Embryonic facial prominence (tissue), 1 donor: ENCODE measurements around the gene HSF5.
"Not testable (repeated sequence)": the region's sequence is repeated elsewhere in the genome, so short reads cannot be mapped to it uniquely, and the experiment has no call there.

Experiments used
- DNase-seq: peaks from one replicate; pipeline ENCODE4 v3.0.0-alpha.2; 2016; ENCODE audit errors: extremely low spot score

Gene HSF5

DNA sequence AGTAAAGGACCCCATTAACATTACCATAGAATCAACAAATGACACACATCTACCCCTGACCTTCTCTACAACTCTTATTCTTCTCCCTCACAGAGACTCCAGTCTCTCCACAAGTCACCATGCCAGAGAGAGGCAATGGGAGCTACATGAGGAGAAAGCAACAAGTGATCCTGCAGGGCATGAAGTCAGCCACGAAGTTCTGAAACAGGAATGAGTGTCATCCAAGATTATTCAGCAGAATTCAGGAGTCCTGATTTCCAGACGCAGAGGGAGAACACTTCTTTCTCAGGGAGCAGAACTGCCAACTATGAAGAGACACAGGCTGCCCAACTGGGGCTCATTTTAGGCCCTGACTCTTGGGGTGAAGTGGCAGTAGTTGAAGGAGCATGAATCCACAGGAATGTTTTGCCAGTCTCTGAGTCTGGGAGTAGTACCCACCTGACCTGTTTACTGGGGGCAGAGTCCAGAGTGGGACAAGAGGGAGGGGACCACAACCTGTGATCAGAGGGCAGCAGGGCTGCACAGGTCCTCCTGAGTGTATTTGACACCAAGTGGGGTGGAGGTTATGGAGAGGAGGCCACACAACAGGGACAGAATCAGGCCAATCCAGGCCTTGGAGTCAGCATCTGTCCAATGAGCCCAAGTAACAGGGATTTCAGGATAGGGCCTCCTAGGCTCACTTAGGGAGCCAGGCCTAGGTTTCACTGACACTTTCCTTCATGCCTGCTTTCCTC is 28.6 kb upstream of the HSF5 start:
- no peak for DNase-seq

DNA sequence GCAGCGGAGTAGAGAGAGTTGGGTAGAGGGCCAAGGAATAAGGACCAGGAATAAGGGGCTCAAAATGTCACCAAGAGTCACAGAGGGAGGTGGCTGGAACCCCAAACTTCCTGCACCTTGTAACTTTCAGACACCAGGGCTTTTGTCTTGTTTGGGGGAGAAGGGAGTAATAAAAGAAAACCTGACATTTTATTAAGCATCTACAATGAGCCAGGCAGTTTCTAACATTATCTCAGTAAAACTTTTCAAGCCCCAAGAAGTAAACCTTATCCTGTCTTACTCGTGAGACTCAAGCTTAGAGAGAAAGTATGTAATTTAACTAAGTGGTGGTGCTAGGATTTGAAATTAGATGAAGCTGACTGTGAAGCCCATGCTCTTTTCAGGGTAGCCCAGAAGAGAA is 27.1 kb upstream of the HSF5 start:
- DNase-seq: no peak

DNA sequence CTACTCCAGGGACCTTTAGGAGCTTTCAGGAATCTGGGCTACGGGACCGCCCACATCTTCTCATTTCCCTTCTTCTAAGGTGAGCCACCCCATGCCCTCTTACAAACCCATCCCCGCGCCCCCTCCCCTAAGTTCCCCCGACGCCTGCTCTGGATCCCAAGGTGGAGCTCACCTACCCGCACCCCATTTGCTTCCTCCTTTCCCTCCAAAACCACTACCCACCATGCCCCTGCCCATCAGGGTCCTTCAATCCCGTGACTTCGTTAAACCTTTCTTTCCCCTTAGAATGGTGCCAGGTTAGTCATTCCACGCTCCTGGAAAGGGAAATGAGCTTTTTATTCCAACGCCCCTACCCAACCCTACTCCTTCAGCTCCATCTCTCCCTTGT is 26.6 kb upstream of the HSF5 start:
- no peak for DNase-seq

DNA sequence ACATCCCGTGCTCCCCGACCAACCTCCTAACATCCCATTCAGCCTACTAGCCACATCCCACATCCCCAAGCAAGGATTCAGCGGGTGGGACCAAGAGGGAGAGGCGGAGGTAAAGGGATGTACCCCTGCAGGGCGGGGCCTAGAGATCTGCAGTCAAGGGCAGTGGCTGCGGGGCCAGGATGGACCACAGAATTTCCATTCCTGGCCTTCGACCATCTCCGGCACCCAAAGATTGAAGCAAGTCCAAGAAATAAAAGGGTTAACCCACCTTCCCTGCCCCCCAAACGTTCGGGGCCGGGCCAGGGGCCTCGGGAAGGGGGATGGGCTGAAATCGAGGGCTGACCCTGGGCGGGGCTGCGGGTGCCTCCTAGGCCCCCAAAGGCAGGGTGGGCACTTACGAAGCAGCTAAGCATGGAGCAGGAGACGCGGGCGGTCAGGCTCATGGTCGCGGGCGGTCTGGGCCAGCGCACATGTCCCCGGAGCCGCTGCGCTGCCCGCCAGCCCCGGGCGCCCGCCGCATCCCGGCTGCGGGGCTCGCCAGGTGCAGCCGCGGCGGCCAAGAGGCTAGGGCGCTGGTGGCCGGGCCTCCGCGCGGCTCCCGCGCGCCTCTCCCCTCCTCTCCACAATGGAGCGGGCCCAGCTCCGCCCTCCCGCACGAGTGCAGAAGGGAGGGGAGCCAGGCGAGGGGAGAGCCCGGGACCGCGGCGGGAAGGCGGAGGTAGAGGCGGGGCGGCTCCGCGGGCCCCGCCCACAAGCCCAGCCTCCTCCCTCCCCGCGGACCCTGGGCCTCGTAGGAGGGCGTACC is 26.0 kb upstream of the HSF5 start, which contains the start of gene MTMR4:
Gene MTMR4 (minus strand): TSS at position 674 of the 805 bp plus-strand sequence. CDS start 231 bp downstream, at position 443.
- DNase-seq: peak; percentile 73

DNA sequence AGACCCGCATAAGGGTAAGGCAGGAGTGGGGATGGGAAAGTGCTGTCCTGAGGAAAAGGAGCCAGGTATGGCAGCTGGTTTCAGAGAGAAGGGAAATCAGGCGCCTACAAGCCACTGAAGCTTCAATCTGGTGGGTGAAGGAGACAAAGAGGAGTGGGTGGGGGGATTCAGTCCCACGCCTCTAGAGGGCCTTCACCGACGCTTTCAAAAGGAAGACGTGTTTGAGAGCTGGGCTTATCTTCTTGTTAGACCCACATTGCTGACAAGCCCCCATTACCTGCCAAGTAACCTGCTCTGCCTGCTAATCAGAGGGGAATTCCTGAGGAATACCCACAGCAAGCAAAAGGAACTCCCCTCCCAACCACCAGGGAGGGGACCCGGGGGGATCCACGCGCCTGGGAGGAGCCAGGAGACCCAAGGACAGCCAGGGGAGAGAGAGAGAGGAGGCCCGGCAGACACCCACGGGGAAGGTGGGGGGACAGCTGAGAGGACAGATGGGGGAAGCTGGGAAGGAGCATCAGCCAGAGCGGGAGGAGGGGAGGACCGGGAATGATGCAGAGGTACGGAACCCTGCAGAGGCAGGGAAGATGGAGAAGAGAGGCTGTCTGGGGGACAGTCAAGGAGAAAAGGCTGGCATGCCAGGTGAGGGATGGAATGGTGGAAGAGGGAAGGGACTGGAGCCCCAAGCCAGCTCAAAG is 25.2 kb upstream of the HSF5 start:
- no peak for DNase-seq

DNA sequence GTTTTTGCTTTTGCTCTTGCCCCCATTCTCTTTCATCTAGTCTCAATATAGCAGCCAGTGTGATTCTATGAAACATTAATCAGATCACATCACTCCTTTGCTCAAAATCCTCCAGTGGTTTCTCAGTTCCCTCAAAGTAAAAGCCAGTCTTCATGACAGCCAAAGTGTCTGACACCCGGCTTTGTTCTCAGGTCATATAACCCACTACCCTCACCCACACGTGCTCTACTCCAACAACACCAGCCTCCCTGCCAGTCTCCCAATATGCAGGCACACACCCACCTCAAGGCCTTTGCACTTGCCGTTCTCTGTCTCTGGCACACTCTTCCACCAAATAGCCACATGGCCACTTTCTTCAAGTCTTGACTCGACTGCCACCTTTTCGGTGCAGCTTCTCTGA is 21.9 kb upstream of the HSF5 start:
- DNase-seq: no peak

DNA sequence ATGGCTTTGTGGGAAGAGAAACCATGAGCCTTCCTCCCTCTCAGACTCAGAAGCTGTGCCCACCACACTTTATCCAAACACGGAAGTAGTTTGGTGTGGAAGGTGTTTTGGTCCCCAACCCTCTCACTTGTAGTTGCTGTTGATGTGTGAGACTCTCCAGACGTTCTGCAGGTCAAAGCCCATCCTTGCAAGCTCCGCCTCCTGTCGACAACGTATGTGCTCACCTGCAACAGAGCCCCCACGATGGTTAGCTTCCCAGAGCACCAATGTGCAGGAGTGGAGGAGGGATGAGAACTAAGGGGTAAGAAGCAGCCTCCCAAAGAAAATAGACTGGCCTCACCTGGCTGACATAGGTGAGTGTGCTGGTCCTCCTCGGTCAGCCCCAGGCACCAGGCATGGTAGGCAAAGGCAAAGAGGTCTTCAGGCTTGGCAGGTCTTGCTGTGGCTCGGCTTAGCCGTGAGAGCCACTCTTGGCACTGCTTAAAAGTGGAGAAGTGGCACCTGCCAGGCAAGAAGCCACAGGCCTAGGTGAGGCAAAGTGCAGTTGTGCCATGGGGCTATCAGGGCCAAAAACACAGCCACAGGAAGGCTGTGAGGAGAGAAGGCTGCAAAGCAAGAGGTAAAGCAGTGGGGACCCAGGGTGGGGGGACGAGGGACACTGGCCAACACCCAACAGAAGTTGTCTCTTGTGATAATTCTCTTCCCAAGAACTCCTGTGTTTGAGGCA is 20.3 kb upstream of the HSF5 start:
- no peak for DNase-seq

DNA sequence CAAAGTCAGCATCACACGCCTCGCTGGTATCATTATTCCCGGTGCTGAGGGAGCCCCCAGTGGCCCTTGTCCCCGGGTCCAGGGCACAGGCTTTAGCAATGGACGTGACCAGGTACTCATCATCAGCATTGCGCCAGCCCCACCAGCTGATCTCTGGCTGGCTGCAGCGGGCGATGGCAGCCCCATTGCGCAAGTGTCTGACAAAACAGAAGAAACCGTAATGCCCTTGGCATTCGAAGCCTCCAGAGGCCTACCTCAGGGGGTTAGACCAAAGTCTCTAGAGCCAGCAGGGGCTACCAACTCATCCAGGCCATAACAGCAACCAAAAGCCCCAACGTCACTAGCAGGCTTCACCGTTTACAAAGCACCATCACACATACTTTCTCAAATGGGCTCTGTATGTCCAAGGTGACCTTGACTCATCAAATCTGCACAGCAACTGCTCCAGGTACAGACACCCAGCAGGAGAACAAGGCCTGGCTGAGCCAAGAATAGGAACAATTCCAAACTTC is 19.0 kb upstream of the HSF5 start:
- DNase-seq: no peak

DNA sequence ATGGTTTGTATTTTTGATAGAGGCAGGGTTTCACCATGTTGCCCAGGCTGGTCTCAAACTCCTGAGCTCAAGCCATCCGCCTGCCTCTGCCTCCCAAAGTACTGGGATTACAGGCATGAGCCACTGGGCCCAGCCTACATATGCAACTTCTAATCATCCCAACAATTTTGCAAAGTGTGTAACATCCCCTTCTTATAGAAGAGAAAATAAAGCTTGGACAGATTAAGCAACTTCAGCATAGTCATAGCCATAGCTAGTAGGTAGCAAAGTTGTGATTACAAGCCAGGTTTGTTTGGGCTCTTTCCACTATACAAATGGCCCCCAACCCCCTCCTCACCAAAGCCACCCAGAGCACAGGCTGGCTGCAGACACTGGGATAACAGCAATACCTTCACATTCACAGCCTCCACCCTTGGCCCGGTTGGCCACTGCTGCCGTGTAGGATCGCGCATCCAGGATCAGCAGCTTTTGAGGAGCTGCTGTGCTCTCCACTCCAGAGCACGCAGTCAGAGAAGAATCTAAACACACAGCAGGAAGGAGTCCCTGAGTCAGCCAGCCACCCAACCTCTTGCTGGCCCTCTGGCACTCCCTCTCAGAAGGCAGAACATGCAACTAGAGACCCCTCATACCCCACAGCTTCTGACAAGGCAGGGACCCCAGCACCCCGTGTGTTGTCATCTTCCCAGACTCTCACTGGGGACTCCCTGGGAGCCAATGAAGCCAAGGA is 18.3 kb upstream of the HSF5 start:
- DNase-seq: no peak

DNA sequence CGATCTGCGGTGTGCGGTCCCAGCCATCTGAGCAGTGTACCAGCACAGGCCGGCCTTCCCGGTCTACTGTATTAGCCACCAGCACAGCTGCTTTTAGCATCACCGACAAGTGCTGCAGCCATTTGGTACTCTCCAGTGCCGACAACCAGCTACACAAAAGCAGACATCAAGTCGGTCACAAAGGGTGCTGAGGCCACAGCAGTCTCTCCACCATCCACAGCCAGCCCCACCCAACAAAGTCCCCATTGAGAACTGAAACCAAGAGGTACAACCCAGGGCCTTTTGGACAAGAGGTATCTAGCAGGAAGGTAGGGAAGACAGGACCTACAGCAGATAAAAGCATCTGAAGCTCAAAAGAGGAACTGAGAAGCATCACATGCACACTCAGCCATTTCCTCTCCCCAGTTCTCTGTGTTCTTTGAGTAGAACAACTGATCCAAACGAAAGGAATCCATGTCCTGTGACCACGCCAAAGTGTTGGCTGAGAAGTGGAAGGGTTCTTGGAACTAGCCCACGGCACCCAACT is 16.7 kb upstream of the HSF5 start:
- no peak for DNase-seq

DNA sequence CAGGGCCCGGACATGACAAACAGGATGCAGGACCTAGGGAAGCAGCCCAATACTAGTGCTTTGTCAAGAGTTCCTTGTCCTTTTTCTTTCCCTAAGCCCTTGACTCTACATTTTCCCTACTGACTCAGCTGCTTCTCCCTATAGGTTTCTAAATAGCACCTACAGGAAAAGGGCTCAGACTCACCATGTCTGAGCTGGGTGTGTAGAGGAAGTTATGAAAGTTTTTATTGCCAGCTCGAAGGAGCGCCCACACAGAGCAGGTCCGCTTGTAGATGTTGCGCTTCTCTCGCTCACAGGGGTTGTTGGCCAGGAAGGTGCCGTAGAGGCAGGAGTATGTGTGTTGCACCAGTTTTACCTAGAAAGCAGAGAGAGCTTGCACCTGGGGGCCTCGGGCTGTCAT is 15.7 kb upstream of the HSF5 start:
- DNase-seq: no peak

DNA sequence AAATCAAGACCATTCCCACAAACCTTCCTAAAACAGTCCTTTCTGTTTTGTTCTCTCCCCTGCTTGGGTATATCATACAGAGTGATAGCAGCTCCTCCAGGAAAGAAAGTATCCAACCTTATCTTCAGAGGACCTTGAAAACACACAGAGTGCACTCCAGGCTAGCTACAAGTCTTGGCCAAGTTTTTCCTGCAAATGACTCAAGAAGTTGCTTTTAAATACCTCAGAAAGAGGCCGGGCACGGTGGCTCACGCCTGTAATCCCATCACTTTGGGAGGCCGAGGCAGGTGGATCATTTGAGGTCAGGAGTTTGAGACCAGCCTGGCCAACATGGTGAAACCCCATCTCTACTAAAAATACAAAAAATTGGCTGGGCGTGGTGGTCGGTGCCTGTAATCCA is 14.9 kb upstream of the HSF5 start:
- DNase-seq: not testable (repeated sequence)

DNA sequence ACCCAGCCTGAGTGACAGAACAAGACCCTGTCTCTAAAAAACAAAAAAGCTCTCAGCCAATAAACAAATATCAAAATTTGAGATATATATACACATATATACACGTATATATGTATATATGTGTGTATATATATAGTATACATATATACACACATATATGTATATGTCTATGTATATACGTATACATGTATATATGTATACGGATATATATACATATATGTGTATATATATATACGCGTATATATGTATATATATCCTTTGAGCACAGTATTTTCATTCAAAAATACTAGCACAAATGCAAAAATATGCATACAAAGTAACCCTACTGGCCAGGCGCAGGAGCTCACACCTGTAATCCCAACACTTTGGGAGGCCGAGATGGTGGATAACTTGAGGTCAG is 13.2 kb upstream of the HSF5 start:
- no peak for DNase-seq

DNA sequence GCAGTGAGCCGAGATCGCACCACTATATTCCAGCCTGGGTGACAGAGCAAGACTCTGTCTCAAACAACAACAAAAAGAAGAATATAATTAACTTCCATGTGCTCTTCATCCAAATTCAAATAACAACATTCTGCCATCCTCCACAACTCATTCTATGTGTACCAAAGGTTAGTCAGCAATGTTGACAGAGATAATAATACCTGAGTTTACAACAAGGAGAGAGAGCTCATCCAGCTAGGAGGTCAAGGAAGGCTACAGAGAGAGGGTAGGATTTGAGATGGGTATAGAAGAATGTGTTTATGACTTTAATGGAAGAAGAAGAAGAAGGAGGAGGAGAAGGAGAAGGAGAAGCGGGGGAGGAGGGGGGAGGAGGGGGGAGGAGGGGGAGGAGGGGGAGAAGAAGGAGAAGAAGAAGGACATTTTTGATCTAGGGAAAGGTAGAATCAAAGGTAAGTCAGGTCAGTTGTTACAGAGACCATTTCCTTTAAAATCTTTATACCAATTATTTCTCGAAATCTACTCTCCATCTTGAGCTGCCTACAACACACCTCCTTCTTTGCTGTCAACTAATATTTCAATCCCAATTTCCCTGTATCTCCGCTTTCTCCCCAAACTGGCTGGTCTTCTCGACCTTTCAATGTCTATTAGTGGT is 10.1 kb upstream of the HSF5 start:
- no peak for DNase-seq

DNA sequence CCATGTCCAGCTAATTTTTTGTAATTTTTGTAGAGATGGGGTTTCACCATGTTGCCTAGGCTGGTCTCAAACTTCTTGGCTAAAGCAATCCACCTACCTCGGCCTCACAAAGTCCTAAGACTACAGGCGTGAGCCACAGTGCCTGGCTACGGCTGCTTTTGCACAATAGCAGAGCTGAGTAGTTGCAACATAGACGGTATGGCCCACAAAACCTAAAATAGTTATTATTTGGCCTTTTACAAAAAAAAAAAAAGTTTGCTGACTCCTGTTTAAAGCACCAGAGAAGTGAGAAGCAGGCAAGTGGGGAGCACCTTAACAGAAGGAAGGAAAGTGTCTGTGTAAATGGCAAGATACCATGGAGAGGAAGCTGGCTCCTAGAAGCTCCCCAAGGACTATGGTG is 5.3 kb upstream of the HSF5 start:
- DNase-seq: no peak

DNA sequence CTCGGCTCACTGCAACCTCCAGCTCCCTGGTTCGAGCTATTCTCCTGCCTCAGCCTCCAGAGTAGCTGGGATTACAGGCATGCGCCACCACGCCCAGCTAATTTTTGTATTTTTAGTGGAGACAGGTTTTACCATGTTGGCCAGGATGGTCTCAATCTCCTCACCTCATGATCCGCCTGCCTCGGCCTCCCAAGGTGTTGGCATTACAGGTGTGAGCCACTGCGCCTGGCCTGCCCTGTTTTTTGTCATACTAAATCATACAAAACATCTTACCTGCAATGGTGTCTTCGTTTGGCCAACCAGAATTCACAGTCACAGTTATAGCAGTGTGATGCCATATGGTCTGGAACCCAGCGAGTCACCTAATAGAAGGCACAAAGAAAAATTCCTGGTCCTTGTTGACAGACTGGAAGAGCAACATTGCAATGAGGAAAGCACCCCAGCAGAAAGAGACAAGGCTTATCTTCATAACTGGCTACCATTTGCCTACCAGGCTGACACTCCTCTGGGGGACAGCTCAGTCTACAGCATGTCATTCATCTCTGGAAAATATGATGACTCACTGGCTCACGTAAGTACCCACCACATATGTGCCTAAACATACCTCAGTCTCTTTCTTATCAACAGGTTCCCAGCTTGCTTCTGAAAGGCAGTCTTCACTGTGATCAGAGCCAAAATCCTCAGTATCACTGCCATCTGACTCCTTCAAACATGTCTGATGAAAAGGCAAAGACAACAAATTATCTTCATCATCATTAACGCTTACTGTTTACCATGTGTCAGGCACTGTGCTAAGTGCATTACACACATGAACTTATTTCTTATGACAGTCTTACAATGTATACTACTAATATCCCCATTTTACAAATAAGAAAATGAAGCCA is 4.3 kb upstream of the HSF5 start:
- DNase-seq: no peak

DNA sequence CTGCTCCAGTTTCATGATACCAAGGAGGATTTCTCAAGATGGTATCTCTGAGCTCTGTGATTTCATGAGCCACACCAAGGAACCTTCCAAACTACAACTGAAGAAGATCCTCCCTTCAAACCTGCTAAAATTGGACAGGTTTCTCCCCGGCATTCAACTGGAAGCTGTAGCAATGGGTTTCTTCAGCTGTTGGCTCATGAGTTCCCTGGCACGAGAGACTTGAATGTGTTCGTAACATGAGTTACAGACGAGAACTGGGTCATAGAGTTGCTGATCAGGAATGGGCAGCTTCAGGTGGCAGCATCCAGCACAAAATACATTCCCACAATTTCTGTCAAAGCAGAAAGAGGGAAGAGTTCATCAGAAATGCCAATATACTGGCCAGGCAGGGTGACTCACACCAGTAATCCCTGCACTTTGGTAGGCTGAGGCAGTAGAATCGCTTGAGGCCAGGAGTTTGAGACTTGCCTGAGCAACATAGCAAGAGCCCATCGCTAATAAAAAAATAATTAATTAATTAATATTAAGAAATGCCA is 3.4 kb upstream of the HSF5 start:
- no peak for DNase-seq

DNA sequence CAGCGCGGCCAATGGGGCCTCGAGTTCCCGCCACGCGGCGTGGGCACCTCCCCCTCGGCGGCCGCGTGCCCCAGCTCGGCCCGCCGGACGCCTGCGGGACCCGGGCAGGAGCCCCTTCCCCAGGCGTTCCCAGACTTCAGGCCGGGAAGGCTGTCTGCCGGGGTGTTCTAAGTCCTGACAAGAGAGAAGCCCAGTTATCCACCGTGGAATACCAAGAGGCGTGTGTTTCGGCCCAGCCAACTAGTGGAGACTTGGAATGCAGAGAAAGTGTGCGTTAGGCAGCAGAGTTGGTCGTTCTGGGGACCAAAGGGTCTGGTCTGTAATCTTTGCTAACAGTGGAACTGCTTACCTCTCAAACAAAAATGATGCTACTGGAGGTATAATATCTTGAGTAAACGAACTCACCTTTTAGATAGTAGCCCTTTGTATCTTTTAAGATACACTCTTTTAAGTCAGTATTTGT is 251 bp upstream of the HSF5 start:
- DNase-seq: no peak

DNA sequence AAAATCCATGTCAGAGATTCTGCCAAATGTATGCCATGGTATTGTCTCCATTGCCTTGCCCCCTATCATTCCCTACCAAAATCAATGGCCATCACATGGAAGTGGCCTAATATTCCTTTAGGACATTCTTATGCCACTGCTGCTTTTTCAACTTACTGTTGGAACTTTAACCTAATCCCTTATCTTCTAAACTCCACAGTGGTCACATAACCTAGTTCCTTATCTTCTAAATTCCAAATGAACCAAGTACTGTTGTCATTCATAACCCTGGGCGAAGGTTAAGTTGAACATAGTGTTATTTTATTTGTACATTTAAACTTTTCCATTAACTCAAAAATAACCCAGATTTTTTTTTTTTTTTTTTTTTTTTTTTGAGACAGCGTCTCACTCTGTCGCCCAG is 3.6 kb downstream of the HSF5 start:
- no peak for DNase-seq
